Nephron (organoid): ENCODE measurements around the gene RAB3GAP1.

Experiments
- H3K27ac Mint-ChIP-seq, 3 experiments: 2 replicates each; pipeline ENCODE4 v1.8.0; 2020; ENCODE audit warnings: mixed read lengths in 3 of 3, mild to moderate bottlenecking in 2 of 3, moderate library complexity in 1 of 3
- H3K27me3 Mint-ChIP-seq: 2 replicates; pipeline ENCODE4 v1.8.0; 2021; ENCODE audit warnings: low read depth, mild to moderate bottlenecking, moderate library complexity, mixed read lengths
- H3K36me3 Mint-ChIP-seq: 2 replicates; pipeline ENCODE4 v1.8.0; 2020; ENCODE audit warnings: low read depth, mixed read lengths
- H3K4me1 Mint-ChIP-seq: 2 replicates; pipeline ENCODE4 v1.8.0; 2020; ENCODE audit warnings: mixed read lengths
- H3K4me3 Mint-ChIP-seq, 3 experiments: 2 replicates each; pipeline ENCODE4 v1.8.0; 2020; ENCODE audit warnings: mild to moderate bottlenecking in 3 of 3, mixed read lengths in 3 of 3, moderate library complexity in 2 of 3
- H3K9me3 Mint-ChIP-seq: 2 replicates; pipeline ENCODE4 v1.8.0; 2020; ENCODE audit warnings: mixed read lengths
- TF ChIP-seq, protein P1 (sequence below), 3 experiments: fragments of 200-600 bp; sonication (generic); IDR thresholded peaks; one replicate each; pipeline ENCODE4 v1.5.0; 2021; ENCODE audit warnings: antibody characterized with exemption in 3 of 3; ENCODE audit not compliant: unreplicated experiment in 3 of 3

The RAB3GAP1 gene

DNA sequence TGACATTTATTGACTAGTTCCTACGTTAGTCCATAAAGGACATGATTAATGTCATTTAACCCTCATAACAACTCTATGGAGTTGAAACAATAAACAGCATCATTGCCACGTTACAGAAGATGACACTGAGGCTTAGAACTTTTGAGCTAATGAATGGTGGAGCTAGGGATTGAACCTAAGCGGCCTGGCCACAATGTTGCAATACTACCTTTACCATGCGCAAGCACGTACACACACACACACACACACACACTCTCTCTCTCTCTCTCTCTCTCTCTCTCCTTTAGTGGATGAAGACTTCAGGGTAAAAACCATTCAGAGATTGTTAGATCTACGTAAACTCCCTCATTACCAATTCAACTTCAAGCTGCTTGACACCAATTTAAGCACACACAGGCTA is 4.0 kb upstream of the RAB3GAP1 start:
- Mint-ChIP-seq H3K4me1 (peaks cover 6% of the 10 kb centered on the region), H3K27me3 (peaks cover 4% of the 10 kb centered on the region), H3K36me3 (no peaks in the 10 kb centered on the region), H3K9me3 (no peaks in the 10 kb centered on the region), H3K4me3 (no peak overlapping the region), H3K27ac (peak overlapping the region in 1 of 3 experiments; percentile 27)
- TF ChIP-seq, protein P1, sequence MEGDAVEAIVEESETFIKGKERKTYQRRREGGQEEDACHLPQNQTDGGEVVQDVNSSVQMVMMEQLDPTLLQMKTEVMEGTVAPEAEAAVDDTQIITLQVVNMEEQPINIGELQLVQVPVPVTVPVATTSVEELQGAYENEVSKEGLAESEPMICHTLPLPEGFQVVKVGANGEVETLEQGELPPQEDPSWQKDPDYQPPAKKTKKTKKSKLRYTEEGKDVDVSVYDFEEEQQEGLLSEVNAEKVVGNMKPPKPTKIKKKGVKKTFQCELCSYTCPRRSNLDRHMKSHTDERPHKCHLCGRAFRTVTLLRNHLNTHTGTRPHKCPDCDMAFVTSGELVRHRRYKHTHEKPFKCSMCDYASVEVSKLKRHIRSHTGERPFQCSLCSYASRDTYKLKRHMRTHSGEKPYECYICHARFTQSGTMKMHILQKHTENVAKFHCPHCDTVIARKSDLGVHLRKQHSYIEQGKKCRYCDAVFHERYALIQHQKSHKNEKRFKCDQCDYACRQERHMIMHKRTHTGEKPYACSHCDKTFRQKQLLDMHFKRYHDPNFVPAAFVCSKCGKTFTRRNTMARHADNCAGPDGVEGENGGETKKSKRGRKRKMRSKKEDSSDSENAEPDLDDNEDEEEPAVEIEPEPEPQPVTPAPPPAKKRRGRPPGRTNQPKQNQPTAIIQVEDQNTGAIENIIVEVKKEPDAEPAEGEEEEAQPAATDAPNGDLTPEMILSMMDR (IDR thresholded peaks at IDR 0.05; ENCODE audit: unreplicated experiment in 3 of 3): no peak

DNA sequence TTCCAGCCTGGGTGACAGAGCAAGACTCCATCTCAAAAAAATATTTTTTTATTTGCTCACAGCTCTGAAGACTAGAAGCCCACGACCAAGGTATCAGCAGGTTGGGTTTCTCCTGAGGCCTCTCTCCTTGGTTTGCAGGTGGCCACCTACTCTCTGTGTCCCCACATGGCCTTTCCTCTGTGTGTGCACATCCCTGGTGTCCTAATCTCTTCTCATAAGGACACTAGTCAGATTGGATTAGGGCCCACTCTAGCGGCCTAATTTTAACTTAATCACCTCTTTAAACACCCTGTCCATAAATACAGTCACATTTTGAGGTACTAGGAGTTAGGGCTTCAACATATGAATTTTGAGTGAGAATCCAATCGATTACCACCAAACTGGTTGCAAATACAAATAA is 2.0 kb upstream of the RAB3GAP1 start:
- TF ChIP-seq, protein P1 (IDR thresholded peaks at IDR 0.05; ENCODE audit: unreplicated experiment in 3 of 3): no peak
- H3K27ac Mint-ChIP-seq: peak overlapping the region in 1 of 3 experiments; percentile 85
- H3K9me3 Mint-ChIP-seq: no peaks in the 10 kb centered on the region
- H3K4me3 Mint-ChIP-seq: peak overlapping the region; percentile 73 to 77 (median 75)
- H3K36me3 Mint-ChIP-seq: peaks cover 5% of the 10 kb centered on the region
- peaks cover 25% of the 10 kb centered on the region for H3K4me1 Mint-ChIP-seq
- H3K27me3 Mint-ChIP-seq: peaks cover 4% of the 10 kb centered on the region

DNA sequence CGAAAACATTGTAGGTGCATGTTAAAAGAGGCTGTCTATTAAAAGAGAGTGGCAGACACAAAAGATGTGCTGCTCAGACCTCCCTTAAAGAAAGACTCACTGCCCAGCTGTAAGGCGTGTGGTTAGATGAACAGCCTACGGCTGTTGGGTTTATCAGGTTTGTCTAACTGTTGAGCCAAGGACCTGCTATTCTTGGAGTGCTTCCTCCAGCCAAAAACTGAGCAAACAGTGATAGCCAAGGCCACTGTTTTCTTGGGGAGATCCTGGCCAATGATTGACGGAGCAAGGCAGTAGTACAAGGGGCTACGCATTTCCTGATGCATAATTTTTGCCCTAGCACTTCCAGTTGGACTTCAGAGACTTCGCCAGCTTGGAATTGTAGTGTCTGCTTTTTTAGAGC is 1.4 kb upstream of the RAB3GAP1 start:
- Mint-ChIP-seq H3K4me1 (peaks cover 25% of the 10 kb centered on the region), H3K27me3 (peaks cover 4% of the 10 kb centered on the region), H3K4me3 (peak overlapping the region; percentile 73 to 77 (median 75)), H3K9me3 (no peaks in the 10 kb centered on the region), H3K36me3 (peaks cover 5% of the 10 kb centered on the region), H3K27ac (peak overlapping the region in 2 of 3 experiments; percentile 76 to 85)
- TF ChIP-seq, protein P1 (IDR thresholded peaks at IDR 0.05; ENCODE audit: unreplicated experiment in 3 of 3): no peak

DNA sequence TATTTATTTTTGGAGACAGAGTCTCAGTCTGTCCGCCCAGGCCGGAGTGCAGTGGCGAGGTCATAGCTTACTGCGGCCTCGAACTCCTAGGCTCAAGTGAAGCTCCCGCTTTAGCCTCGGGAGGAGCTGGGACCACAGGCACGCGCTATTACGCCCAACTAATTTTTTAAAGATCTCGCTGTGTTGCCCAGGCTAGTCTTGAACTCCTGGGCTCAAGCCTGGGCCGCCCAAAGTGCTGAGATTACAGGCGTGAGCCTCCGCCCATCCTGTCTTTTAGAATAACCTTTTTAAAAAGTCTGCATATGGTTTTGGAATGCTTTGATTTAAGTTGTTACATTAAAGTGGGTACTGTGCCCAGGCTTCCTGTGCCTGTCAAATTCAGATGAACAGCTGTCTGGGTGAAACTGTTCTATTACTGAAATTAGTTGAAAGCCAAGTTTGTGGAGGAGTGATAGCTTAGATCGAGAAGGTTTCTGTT is 944 bp downstream of the RAB3GAP1 start:
- Mint-ChIP-seq H3K27ac (peak overlapping the region; percentile 97 to 100 (median 99)), H3K4me3 (peak overlapping the region; percentile 97 to 99 (median 99)), H3K4me1 (peaks cover 25% of the 10 kb centered on the region), H3K36me3 (peaks cover 9% of the 10 kb centered on the region), H3K9me3 (no peaks in the 10 kb centered on the region), H3K27me3 (peaks cover 4% of the 10 kb centered on the region)
- TF ChIP-seq, protein P1 (IDR thresholded peaks at IDR 0.05; ENCODE audit: unreplicated experiment in 3 of 3): no peak

DNA sequence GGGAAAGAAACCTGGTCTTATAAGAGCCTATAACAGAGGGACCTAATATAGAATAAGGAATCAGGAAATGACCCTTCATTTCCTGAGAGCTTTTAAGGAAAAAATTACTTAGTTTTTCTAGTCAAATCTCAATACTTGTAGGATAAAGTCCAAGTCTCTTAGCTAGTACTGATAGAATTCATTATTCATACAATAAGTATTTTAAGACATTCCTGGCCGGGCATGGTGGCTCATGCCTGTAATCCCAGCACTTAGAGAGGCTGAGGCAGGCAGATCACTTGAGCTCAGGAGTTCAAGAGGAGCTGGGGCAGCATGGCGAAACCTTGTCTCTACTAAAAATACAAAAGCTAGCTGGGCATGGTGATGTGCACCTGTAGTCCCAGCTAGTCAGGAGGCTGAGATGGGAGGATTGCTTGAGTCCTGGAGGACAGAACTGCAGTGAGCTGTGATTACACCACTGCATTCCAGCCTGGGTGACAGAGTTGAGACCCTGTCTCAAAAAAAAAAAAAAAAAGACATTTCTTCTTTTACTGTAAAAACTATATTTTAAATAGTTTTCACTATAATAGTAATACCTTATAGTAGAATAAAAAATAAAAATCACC is 3.2 kb downstream of the RAB3GAP1 start:
- TF ChIP-seq, protein P1 (IDR thresholded peaks at IDR 0.05; ENCODE audit: unreplicated experiment in 3 of 3): no peak
- Mint-ChIP-seq H3K27me3 (peaks cover 4% of the 10 kb centered on the region), H3K36me3 (peaks cover 22% of the 10 kb centered on the region), H3K4me3 (no peak overlapping the region), H3K27ac (no peak overlapping the region), H3K4me1 (peaks cover 25% of the 10 kb centered on the region), H3K9me3 (no peaks in the 10 kb centered on the region)

DNA sequence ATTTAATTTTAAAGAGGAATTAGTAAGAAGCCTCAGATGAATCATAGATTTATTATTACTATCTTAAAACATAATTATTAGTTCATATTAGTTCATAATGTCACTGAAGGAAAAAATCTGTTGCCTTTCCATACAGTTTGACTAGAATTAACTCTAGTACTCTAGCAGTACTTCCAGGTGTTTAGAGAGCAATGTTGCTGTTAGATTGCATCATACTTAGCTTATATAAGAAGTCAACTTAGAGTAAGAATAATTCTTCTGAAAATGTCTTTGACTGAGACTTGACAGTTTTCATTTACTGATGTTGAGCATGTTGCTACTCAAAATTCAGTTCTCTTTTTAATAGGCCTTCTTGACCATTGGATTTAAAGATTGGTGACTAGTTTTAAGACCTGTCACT is 4.7 kb downstream of the RAB3GAP1 start:
- Mint-ChIP-seq H3K27me3 (peaks cover 4% of the 10 kb centered on the region), H3K9me3 (no peaks in the 10 kb centered on the region), H3K4me1 (peaks cover 23% of the 10 kb centered on the region), H3K27ac (no peak overlapping the region), H3K4me3 (no peak overlapping the region), H3K36me3 (peaks cover 31% of the 10 kb centered on the region)
- TF ChIP-seq, protein P1 (IDR thresholded peaks at IDR 0.05; ENCODE audit: unreplicated experiment in 3 of 3): no peak
